Endothelial cell of umbilical vein (primary cell): ENCODE data around the gene ABCC4. TPM values are rescaled to one million over a fixed set of nuclear protein-coding genes. Genes with fewer than 3 reads are reported as not detected.
A peak's percentile ranks its signal among the peaks of the same experiment; 100 is the strongest.
"Not testable (repeated sequence)": the region's sequence is repeated elsewhere in the genome, so short reads cannot be mapped to it uniquely, and the experiment has no call there.

ENCODE experiments used
- BruUV-seq: library from RNA; stranded (reverse); fragments of 400-500 nt; replicated peaks from 2 replicates; lab custom pipeline; 2021; lab: Mats Ljungman, UMichigan
- CTCF ChIA-PET: fragments of 300-600, 350-600 bp; sonication (Branson Sonifier 250); formaldehyde crosslinking; loops from one replicate; lab custom pipeline; 2021; ENCODE audit warnings: antibody characterized with exemption, inconsistent platforms; lab: Charles Lee
- POLR2A ChIA-PET: fragments of 300-600, 350-600 bp; sonication (Branson Sonifier 250); formaldehyde crosslinking; loops from one replicate; lab custom pipeline; 2021; ENCODE audit warnings: antibody characterized with exemption, inconsistent platforms; lab: Charles Lee
- DNase-seq: peaks from one replicate; pipeline ENCODE4 v3.0.0-alpha.2; 2011; ENCODE audit warnings: low read depth, low spot score
- FAIRE-seq: peaks from 2 replicates; lab custom pipeline; 2011; peaks lifted over from hg19 to GRCh38; lab: Jason Lieb, UNC
- H2AFZ ChIP-seq: 2 replicates; pipeline ENCODE4 v1.6.0; 2012; ENCODE audit warnings: low read depth, low read length, control low read depth, inconsistent platforms
- H3K27ac ChIP-seq: 2 replicates; pipeline ENCODE4 v1.5.1; 2011; ENCODE audit warnings: low read depth, mild to moderate bottlenecking, control low read depth, low read length, moderate library complexity; ENCODE audit not compliant: insufficient read depth
- H3K27me3 ChIP-seq, 2 experiments: 2 replicates each; pipeline versions ENCODE4 v1.6.0 to v1.6.1; 2011; ENCODE audit warnings: low read length in 2 of 2, mixed read lengths in 1 of 2; ENCODE audit not compliant: control insufficient read depth in 2 of 2, insufficient read depth in 2 of 2
- H3K36me3 ChIP-seq, 2 experiments: 2 replicates in 1 of 2; 3 replicates in 1 of 2; pipeline ENCODE4 v1.5.1; 2011; ENCODE audit warnings: low read length in 2 of 2, mild to moderate bottlenecking in 1 of 2, moderate library complexity in 1 of 2; ENCODE audit not compliant: control insufficient read depth in 2 of 2, insufficient read depth in 2 of 2; ENCODE audit errors: extremely low read depth in 1 of 2
- H3K4me1 ChIP-seq: 3 replicates; pipeline ENCODE4 v1.5.1; 2011; ENCODE audit warnings: mild to moderate bottlenecking, low read length; ENCODE audit not compliant: control insufficient read depth, insufficient read depth; ENCODE audit errors: extremely low read depth
- H3K4me2 ChIP-seq: 2 replicates; pipeline ENCODE4 v1.6.1; 2011; ENCODE audit warnings: low read length, control low read depth, mixed read lengths; ENCODE audit not compliant: insufficient read depth
- H3K4me3 ChIP-seq, 3 experiments: fragments of 200-600 bp in 1 of 3; sonication (generic), shearing (Covaris generic) in 1 of 3; replicated peaks in 1 of 3; 2 replicates each; pipeline ENCODE4 v1.5.1; 2011 to 2016; ENCODE audit warnings: control low read depth in 3 of 3, low read length in 3 of 3, mild to moderate bottlenecking in 2 of 3, inconsistent platforms in 1 of 3, low read depth in 1 of 3, moderate library complexity in 1 of 3; ENCODE audit not compliant: insufficient read depth in 1 of 3
- H3K79me2 ChIP-seq: 2 replicates; pipeline ENCODE4 v1.6.0; 2012; ENCODE audit warnings: low read length, inconsistent platforms; ENCODE audit not compliant: control insufficient read depth, insufficient read depth
- H3K9ac ChIP-seq: replicated peaks from 2 replicates; pipeline ENCODE3; 2011; ENCODE audit warnings: low read length, control low read depth; ENCODE audit not compliant: insufficient read depth; ENCODE audit errors: extremely low read depth
- H3K9me1 ChIP-seq: replicated peaks from 3 replicates; pipeline ENCODE4 v1.6.0; 2011; ENCODE audit warnings: mild to moderate bottlenecking, low read length; ENCODE audit not compliant: control insufficient read depth, insufficient read depth; ENCODE audit errors: extremely low read depth
- H3K9me3 ChIP-seq: replicated peaks from 2 replicates; pipeline ENCODE4 v1.5.1; 2012; ENCODE audit warnings: low read length, inconsistent platforms; ENCODE audit not compliant: control insufficient read depth, insufficient read depth
- H4K20me1 ChIP-seq: replicated peaks from 2 replicates; pipeline ENCODE3; 2011; ENCODE audit warnings: mild to moderate bottlenecking, low read length; ENCODE audit not compliant: control insufficient read depth, insufficient read depth; ENCODE audit errors: extremely low read depth
- JUN ChIP-seq: IDR thresholded peaks from 2 replicates; pipeline ENCODE4 v1.6.1; 2011; ENCODE audit warnings: borderline replicate concordance, low read depth; ENCODE audit not compliant: insufficient read length, insufficient read depth
- MYC ChIP-seq: IDR thresholded peaks from one replicate; pipeline ENCODE4 v1.6.1; 2011; ENCODE audit warnings: mild to moderate bottlenecking, low read depth, low read length
- POLR2A ChIP-seq: IDR thresholded peaks from 2 replicates; pipeline ENCODE4 v1.6.1; 2012; ENCODE audit warnings: low read depth, mild to moderate bottlenecking, control low read depth, low read length
- dilution Hi-C: fragments of 300-500 bp; cut with MboI; formaldehyde crosslinking; loops from one replicate; pipeline ENCODE4 v1.15.0; 2019; ENCODE audit warnings: low sequenced_read_pairs; ENCODE audit not compliant: extremely low pct_ligation_motif_present
- intact Hi-C: fragments of 100-400 bp; cut with micrococcal nuclease; formaldehyde crosslinking; loops from one replicate; pipeline ENCODE4 v1.10.0; 2022
- polyA plus RNA-seq, 4 experiments: library from polyadenylated mRNA; depleted of rRNA in 3 of 4; stranded (reverse) in 3 of 4; unstranded in 1 of 4; fragments of >200 nt; gene quantifications; 2 replicates each; pipeline versions ENCODE4 v1.2.1 to v1.2.3, GENCODE V29; 2011 to 2012; ENCODE audit warnings: missing spikeins in 1 of 4
- total RNA-seq: library from RNA; stranded (reverse); gene quantifications from 2 replicates; pipeline ENCODE4 v1.2.3, GENCODE V29; 2021

The ABCC4 gene
- total and polyA plus RNA-seq, 2 donors (not counting 3 experiments of a cell fraction or from before 2014, with no cell fraction given) = 9.2 to 15.9 TPM

DNA sequence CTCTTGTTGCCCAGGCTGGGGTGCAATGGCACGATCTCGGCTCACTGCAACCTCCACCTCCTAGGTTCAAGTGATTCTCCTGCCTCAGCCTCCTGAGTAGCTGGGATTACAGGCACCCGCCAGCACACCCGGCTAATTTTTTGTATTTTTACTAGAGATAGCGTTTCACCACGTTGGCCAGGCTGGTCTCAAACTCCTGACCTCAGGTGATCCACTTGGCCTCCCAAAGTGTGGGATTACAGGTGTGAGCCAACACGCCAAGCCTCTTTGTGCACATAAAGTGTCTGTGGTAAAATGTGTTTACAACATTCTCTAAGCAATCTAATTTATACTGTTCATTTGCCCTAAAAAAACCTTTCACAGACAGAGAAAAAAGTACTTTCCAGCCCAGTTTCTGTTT is 29.2 kb downstream of the ABCC4 start:
- CTCF ChIA-PET = interaction anchor here (1.2 to 1.3 kb wide), 2 partner anchors 17 to 144 kb away, joined by 3 to 4 read pairs; no protein-coding TSS in a partner anchor
- H3K9me1 ChIP-seq, POLR2A ChIA-PET, H3K4me3 ChIP-seq, BruUV-seq, dilution Hi-C loops, H2AFZ ChIP-seq, FAIRE-seq, H3K36me3 ChIP-seq, H3K9me3 ChIP-seq, intact Hi-C loops, DNase-seq, H4K20me1 ChIP-seq, H3K27me3 ChIP-seq: not testable (repeated sequence)
- peak overlapping the region; percentile 43 for H3K4me2 ChIP-seq
- peaks cover 31% of the 10 kb centered on the region for H3K79me2 ChIP-seq
- peak overlapping the region; percentile 57 for H3K9ac ChIP-seq
- H3K4me1 ChIP-seq = peaks cover 47% of the 10 kb centered on the region
- H3K27ac ChIP-seq = peak overlapping the region; percentile 90

GRCh38 chr13:95269756-95270155 is 31.5 kb downstream of the ABCC4 start:
- DNase-seq = peak; percentile 59
- ChIA-PET POLR2A (no interaction called here), CTCF (interaction anchor here (0.6 to 1.7 kb wide), 5 partner anchors 10 to 134 kb away, joined by 3 to 7 read pairs (median 3); no protein-coding TSS in a partner anchor)
- H4K20me1 ChIP-seq = no peaks in the 10 kb centered on the region
- no peak overlapping the region for H2AFZ ChIP-seq
- no peak overlapping the region for H3K4me3 ChIP-seq
- no peak overlapping the region for H3K9ac ChIP-seq
- H3K27ac ChIP-seq = peak overlapping the region; percentile 90
- peaks cover 47% of the 10 kb centered on the region for H3K4me1 ChIP-seq
- no peaks in the 10 kb centered on the region for H3K9me1 ChIP-seq
- peaks cover 25% of the 10 kb centered on the region for H3K79me2 ChIP-seq
- H3K36me3 ChIP-seq = no peaks in the 10 kb centered on the region
- H3K4me2 ChIP-seq = peak overlapping the region; percentile 77
- peak; percentile 83 for FAIRE-seq
- no peaks in the 10 kb centered on the region for H3K9me3 ChIP-seq
- intact Hi-C loops = loop anchor here (2.0 kb wide), 1 partner anchor 65 kb away; no protein-coding TSS in a partner anchor
- no TSS peak for BruUV-seq
- dilution Hi-C loops = no loop called here
- no peaks in the 10 kb centered on the region for H3K27me3 ChIP-seq
- TF ChIP-seq POLR2A (no peak), JUN (no peak), MYC (no peak)

DNA sequence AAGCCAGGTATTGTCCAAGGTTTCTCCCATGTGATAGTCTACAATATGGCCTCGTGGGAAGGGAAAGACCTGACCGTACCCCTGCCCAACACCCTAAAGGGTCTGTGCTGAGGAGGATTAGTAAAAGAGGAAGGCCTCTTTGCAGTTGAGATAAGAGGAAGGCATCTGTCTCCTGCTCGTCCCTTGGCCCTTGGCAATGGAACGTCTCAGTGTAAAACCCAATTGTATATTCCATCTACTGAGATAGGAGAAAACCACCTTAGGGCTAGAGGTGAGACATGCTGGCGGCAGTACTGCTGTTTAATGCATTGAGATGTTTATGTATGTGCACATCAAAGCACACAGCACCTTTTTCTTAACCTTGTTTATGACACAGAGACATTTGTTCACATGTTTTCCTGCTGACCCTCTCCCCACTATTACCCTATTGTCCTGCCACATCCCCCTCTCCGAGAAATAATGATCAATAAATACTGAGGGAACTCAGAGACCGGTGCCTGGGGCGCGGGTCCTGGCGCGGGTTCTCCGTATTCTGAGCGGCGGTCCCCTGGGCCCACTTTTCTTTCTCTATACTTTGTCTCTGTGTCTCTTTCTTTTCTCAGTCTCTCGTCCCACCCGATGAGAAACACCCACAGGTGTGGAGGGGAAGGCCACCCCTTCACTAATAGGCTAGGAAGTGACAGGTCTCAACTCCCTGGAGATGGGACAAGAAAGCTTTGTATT is 32.7 kb downstream of the ABCC4 start:
- BruUV-seq, H3K9me1 ChIP-seq, H3K4me3 ChIP-seq, H4K20me1 ChIP-seq, DNase-seq, dilution Hi-C loops, intact Hi-C loops, H3K9ac ChIP-seq, H3K27me3 ChIP-seq, H3K36me3 ChIP-seq, FAIRE-seq, H2AFZ ChIP-seq, POLR2A ChIA-PET, H3K4me2 ChIP-seq, H3K9me3 ChIP-seq: not testable (repeated sequence)
- H3K4me1 ChIP-seq = peaks cover 47% of the 10 kb centered on the region
- H3K79me2 ChIP-seq = peaks cover 15% of the 10 kb centered on the region
- H3K27ac ChIP-seq = peak overlapping the region; percentile 48
- CTCF ChIA-PET = interaction anchor here (1.5 kb wide), 1 partner anchor 136 kb away, joined by 4 read pairs; no protein-coding TSS in a partner anchor
